Hepatocyte (in vitro differentiated cells): Measurements from ENCODE around the gene ERGIC1. TPM values are rescaled to one million over a fixed set of nuclear protein-coding genes. Genes with fewer than 3 reads are reported as not detected.
"Not testable (repeated sequence)": the region's sequence is repeated elsewhere in the genome, so short reads cannot be mapped to it uniquely, and the experiment has no call there.

Source experiments
- DNase-seq: peaks from one replicate; pipeline ENCODE4 v3.0.0-alpha.2; 2016; ENCODE audit warnings: low spot score
- H2AFZ ChIP-seq: fragments of 200-600 bp; sonication (generic); 2 replicates; pipeline ENCODE4 v1.6.0; 2016; ENCODE audit warnings: antibody characterized with exemption, mild to moderate bottlenecking
- H3K27ac ChIP-seq: fragments of 200-600 bp; sonication (generic); 2 replicates; pipeline ENCODE4 v1.5.1; 2016; ENCODE audit warnings: mild to moderate bottlenecking
- H3K27me3 ChIP-seq: fragments of 200-600 bp; sonication (generic); 2 replicates; pipeline ENCODE4 v1.6.1; 2016
- H3K36me3 ChIP-seq: fragments of 200-600 bp; sonication (generic); replicated peaks from 2 replicates; pipeline ENCODE4 v1.5.1; 2016; ENCODE audit warnings: low read depth; ENCODE audit not compliant: insufficient read depth
- H3K4me1 ChIP-seq: fragments of 200-600 bp; sonication (generic); 2 replicates; pipeline ENCODE4 v1.5.1; 2016; ENCODE audit warnings: mild to moderate bottlenecking, moderate library complexity; ENCODE audit not compliant: insufficient read depth
- H3K4me2 ChIP-seq: fragments of 200-600 bp; sonication (generic); 2 replicates; pipeline ENCODE4 v1.6.0; 2016
- H3K4me3 ChIP-seq: fragments of 200-600 bp; sonication (generic); 2 replicates; pipeline ENCODE4 v1.5.1; 2016; ENCODE audit warnings: mild to moderate bottlenecking
- H3K79me2 ChIP-seq: fragments of 200-600 bp; sonication (generic); 2 replicates; pipeline ENCODE4 v1.6.0; 2017; ENCODE audit warnings: mild to moderate bottlenecking
- H3K9me2 ChIP-seq: fragments of 200-600 bp; sonication (generic); replicated peaks from 2 replicates; pipeline ENCODE4 v1.6.0; 2017; ENCODE audit warnings: mild to moderate bottlenecking; ENCODE audit not compliant: insufficient read depth
- H3K9me3 ChIP-seq: fragments of 200-600 bp; sonication (generic); 2 replicates; pipeline ENCODE4 v1.5.1; 2016; ENCODE audit warnings: low read depth, mild to moderate bottlenecking
- H4K20me1 ChIP-seq: fragments of 200-600 bp; sonication (generic); 2 replicates; pipeline ENCODE4 v1.6.0; 2016; ENCODE audit warnings: mild to moderate bottlenecking; ENCODE audit not compliant: insufficient read depth, poor library complexity, severe bottlenecking
- CTCF ChIP-seq: fragments of 200-600 bp; sonication (generic); IDR thresholded peaks from 2 replicates; pipeline ENCODE4 v1.5.1; 2016; ENCODE audit warnings: antibody characterized with exemption, mild to moderate bottlenecking; ENCODE audit not compliant: poor library complexity
- EZH2 ChIP-seq: fragments of 200-600 bp; sonication (generic); IDR thresholded peaks from 2 replicates; pipeline ENCODE4 v1.6.1; 2016; ENCODE audit warnings: antibody characterized with exemption, mild to moderate bottlenecking, borderline replicate concordance
- EZH2phosphoT487 ChIP-seq: fragments of 200-600 bp; sonication (generic); IDR thresholded peaks from one replicate; pipeline ENCODE4 v1.6.1; 2018; ENCODE audit warnings: antibody characterized with exemption, mild to moderate bottlenecking, low read depth, moderate library complexity; ENCODE audit not compliant: unreplicated experiment, severe bottlenecking
- WGBS: methylation state at CpG from one replicate; pipeline ENCODE4 v1.1.6; 2016; ENCODE audit warnings: low lambda C conversion rate; ENCODE audit errors: missing lambda C conversion rate; 5-methylcytosine and 5-hydroxymethylcytosine counted together
- polyA plus RNA-seq: library from polyadenylated mRNA; unstranded; fragments of >200 nt; fragmentation: Nextera tagmentation; extraction: Ambion mirVana; gene quantifications from 2 replicates; pipeline ENCODE4 v1.2.1, GENCODE V29; 2016
- total RNA-seq: library from RNA; depleted of rRNA; stranded (reverse); fragments of >200 nt; gene quantifications from 2 replicates; pipeline ENCODE4 v1.2.3, GENCODE V29; 2014

The ERGIC1 gene
- total and polyA plus RNA-seq, 2 experiments from 2014 or later, result 39.1 to 107 TPM

- H4K20me1 ChIP-seq, result peaks cover 5% of the 10 kb centered on the region
- no peak overlapping the region for H3K4me3 ChIP-seq
- no peaks in the 10 kb centered on the region for H3K36me3 ChIP-seq
- H3K79me2 ChIP-seq, result peaks cover 93% of the 10 kb centered on the region
- H3K27me3 ChIP-seq, result no peaks in the 10 kb centered on the region
- WGBS, result over 99% methylated on average over 6 of the region's 6 CpGs
- no peaks in the 10 kb centered on the region for H3K9me3 ChIP-seq
- DNase-seq, result no peak
- H2AFZ ChIP-seq, result no peak overlapping the region
- no peak overlapping the region for H3K4me2 ChIP-seq
- H3K27ac ChIP-seq, result peak overlapping the region; percentile 27
- peaks cover 21% of the 10 kb centered on the region for H3K4me1 ChIP-seq
- no peaks in the 10 kb centered on the region for H3K9me2 ChIP-seq
- TF ChIP-seq EZH2 (no peak), EZH2phosphoT487 (no peak), CTCF (no peak)
These were observed 16.4 kb downstream of the ERGIC1 start for GRCh38 chr5:172850454-172850797.

GRCh38 chr5:172851254-172851653 is 17.2 kb downstream of the ERGIC1 start:
- H3K36me3 ChIP-seq, DNase-seq, H3K9me3 ChIP-seq, H3K4me2 ChIP-seq, H3K4me3 ChIP-seq, H3K27me3 ChIP-seq, H2AFZ ChIP-seq, H3K9me2 ChIP-seq, H4K20me1 ChIP-seq: not testable (repeated sequence)
- peaks cover 93% of the 10 kb centered on the region for H3K79me2 ChIP-seq
- 93% methylated on average over 9 of the region's 9 CpGs for WGBS
- peak overlapping the region; percentile 73 for H3K27ac ChIP-seq
- peaks cover 21% of the 10 kb centered on the region for H3K4me1 ChIP-seq

- no peaks in the 10 kb centered on the region for H4K20me1 ChIP-seq
- WGBS, result 88% methylated on average over 18 of the region's 18 CpGs
- DNase-seq, result peak; percentile 71
These were observed 18.7 kb downstream of the ERGIC1 start for GRCh38 chr5:172852490-172853354.

More at GRCh38 chr5:172852490-172853354, 18.7 kb downstream of the ERGIC1 start:
- Histone ChIP-seq H3K27ac (peak overlapping the region; percentile 73), H3K4me1 (peaks cover 21% of the 10 kb centered on the region), H3K36me3 (no peaks in the 10 kb centered on the region), H3K9me2 (no peaks in the 10 kb centered on the region), H3K27me3 (no peaks in the 10 kb centered on the region), H3K79me2 (peaks cover 95% of the 10 kb centered on the region), H2AFZ (no peak overlapping the region), H3K4me3 (no peak overlapping the region), H3K9me3 (no peaks in the 10 kb centered on the region), H3K4me2 (no peak overlapping the region)
- no peak for TF ChIP-seq EZH2
- TF ChIP-seq CTCF, result no peak
